HG03066 (cell line): ENCODE measurements around the gene WIPF2.

Experiments used
- ATAC-seq: cut with Tn5 transposase; IDR thresholded peaks from one replicate; pipeline ENCODE4 v1.9.1; 2021; ENCODE audit warnings: low read depth; ENCODE audit not compliant: unreplicated experiment

The WIPF2 gene

DNA sequence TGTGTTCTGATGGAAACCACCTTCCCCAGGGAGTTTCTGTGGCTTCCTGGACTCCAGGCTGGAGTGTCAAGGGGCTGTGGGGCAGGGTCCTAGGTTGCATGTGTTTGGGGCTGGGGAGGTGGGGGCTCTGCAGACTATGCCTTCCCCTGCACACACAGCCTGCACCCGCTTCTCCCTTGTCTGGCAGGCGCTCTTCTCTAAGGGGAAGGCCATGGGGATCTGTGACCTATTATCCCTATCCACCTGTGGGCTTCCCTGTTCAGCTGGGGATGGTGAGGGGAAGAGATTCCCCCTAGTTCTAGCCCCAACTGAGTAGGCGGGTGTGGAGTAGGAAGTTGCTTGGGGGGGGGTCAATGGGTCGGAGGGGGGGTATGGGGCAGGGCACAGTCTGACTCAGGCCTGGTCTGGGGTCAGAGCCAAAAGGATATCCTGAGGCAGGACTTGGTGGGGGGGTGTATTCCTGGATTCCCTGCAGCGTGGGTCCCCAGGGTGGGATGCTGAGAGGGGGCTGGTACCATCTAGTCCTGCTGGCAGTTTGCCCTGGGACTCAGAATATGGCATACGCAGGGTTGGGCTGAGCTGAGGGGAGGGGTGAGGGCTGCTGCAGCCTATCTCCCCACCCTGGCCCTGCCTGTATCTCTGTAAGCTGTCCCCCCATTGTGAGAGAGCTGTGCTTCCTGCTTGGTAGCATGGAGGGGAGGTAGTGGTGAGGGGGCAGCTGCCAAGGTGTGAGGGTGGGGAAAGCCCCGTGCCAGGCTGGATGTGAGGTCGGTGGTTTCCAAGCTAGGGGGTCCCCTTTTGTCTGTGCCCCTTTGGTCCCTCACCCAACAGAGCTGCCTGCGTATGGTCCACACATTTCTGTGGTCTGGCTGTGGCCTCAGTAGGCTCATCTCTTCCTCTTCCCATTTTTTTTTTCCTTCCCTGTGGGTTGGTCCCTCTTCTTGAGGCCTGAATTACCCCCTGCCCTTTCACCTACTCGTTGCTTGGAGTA, 104.6 kb downstream of the WIPF2 start:
- ATAC-seq = no peak

DNA sequence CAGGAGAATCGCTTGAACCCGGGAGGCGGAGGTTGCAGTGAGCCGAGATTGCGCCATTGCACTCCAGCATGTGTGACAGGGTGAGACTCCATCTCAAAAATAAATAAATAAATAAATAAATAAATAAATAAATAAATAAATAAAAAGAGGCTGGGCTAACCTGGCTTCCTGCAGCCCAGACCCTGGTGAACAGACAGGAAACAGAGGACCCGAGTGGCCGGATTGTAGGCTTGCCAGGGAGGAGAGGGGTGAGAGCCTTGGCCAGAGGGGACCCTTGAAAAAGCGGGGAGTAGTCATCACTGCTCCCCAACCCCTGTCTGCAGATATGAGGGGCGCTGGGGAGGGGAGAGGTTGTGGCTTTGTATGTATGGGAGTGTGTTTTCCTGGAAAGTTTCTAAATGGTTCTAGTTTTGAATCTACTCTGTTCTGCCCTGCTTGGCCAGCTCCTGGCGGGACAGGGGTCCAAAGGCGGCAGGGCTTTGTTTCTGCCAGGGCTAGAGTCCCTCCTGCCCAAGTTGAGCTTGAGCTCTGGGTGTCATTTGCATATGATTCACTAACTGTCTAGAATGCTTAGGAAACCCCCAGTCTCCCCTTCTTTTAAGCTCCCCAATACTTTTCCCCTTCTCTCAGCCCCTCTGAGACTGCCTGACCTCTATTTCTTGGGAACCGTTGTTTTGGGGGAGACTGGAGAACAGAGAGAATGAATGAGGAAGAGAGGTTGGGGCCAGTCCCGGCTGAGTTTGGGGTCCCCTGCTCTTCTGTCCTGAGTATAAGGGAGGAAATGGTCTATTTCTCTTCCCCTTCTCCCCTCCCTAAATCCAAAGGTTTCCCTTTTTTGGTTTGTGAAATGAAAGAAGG, 106.3 kb downstream of the WIPF2 start:
- no peak for ATAC-seq

DNA sequence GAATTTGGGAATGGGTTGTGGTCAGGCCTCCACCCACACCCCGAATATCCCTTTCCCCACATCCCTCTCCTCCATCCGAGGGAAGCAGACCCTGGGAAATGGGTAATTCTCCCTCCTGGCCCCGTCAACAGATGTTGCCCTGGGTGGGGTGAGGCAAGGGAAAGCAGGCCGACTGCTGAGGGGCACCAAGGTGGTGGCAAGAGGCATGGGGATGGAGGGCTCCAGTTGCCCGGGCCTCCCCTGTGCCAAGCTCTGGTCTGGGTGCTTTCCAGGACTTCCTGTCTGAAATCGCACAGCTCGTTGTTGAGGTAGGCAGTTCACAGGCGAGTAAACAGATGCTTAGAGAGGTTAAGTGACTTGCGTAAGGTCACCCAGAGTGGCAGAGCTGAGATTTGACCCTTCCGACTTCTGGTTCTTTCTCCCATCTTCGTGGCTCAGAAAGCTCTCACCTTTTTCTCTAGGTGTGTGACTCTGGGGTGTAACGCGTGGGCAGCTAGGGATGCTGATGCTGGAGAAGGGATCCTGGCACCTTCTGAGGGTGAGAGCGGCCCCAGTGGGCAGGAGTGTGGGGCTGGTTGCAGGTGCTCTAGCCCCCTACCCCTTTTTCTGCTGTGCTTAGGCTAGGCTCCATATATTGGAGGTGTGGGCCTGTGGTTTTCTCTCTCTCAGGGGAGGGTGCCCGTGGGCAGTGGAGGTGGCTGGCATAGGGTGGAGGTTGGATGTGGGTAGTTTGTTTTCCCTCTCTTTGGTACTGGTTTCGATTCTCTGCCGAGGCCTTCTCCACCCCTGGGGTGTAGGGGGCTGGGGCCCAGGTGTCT, 107.1 kb downstream of the WIPF2 start:
- no peak for ATAC-seq

DNA sequence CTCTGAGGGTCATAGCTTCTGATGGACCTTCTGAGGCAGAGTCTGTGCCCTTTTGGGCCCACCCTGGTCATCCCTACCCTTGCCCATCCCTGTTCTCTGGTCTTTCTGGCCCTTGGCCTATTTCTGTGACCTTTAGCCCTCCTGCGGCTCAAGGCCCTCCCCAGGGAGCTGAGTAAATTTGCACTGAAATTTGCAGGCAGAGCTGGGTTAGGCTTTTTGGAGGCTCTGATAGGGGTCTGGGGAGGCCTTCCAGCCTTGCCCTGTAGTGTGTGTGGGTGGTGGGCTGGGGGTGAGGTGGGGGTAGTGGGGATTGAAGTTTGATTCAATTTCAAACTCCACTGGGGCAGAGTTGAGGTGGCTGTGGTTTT, 107.7 kb downstream of the WIPF2 start:
- ATAC-seq = no peak

GRCh38 chr17:40327244-40327729, 108.2 kb downstream of the WIPF2 start:
- no peak for ATAC-seq

DNA sequence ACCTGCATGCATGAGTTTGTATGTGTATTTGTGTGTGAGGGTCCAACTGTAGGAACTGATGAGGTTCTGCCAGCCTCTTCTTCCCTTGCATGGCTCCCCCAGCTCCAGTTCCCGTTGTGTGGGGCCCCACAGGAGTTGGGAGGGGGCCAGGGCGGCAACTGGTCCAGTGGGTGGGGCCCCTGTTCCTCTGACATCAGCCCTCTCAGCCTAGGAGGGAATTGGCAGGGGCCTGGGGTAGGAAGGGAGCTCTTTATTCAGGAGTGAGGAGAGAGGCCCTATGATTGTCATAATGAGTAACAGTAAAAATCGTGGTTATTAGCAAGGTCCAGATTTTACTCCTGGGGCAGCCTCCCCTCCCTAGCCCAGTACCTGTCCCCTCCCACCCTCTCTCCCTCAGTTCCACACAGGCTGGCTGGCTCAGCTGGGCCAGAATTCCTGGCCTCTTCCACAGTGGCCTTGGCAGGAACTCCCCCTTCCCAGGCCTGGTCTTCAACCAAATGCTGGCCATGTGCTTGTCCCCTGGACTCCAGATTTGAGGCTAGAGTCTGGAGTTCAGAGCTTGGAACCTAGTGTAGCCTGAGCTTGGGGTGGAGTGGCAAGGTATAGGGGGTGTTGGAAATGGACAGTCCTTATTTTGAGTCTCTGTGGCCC, 108.8 kb downstream of the WIPF2 start:
- ATAC-seq = no peak

GRCh38 chr17:40328386-40328766, 109.3 kb downstream of the WIPF2 start:
- no peak for ATAC-seq

GRCh38 chr17:40329839-40330794, 111.0 kb downstream of the WIPF2 start:
- no peak for ATAC-seq

- no peak for ATAC-seq
Observed at GRCh38 chr17:40330850-40331470, 111.9 kb downstream of the WIPF2 start.

DNA sequence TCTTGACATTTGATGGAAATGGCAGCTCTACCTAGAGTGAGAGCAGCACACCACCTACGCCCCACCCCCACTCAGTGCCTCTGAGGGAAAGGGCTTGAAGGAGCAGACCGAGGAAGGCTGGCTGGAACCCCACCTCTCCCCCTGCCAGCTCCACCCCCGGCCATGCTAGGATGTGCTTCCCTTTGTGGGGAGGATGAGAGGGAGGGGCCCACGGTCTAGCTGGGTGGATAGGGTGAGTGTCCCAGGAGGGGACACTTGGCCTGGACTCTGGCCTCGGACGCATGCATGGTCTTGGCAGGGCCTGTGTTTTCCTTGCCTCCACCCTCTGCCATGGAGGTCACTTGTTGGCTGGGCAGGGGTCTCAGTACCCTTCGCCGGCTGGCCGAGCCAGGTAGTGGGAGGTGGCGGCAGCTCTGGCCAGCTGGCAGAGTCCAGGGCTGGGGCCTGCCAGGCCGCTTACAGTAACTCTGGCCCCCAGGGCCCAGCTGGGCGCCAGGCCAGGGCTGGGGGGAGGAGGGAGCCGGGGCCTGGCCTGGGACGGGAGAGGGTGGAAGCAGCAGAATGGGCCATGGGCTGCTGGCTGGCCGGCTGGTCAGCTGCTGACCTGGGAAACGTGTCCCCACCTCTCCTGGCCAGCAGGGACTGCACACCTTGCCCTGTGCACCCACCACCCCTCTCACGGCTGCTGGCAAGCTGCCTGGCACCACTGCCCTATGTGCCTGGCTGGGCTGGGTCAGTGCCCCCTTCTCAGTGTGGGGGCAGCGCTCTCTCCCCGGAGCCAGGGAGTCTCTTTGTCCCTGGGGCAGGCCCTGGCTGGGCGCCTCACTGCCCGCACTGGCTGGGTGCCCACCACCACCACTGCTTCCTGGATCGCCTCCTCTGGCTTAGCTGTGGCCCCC, 112.9 kb downstream of the WIPF2 start:
- ATAC-seq = no peak
